GM15510 (cell line): ENCODE measurements around the gene MPPED2.

ENCODE experiments used
- POLR2A ChIP-seq: IDR thresholded peaks from 3 replicates; pipeline ENCODE4 v1.6.1; 2011; ENCODE audit warnings: borderline replicate concordance; ENCODE audit not compliant: insufficient read length; ENCODE audit errors: extremely low read depth

Gene MPPED2

DNA sequence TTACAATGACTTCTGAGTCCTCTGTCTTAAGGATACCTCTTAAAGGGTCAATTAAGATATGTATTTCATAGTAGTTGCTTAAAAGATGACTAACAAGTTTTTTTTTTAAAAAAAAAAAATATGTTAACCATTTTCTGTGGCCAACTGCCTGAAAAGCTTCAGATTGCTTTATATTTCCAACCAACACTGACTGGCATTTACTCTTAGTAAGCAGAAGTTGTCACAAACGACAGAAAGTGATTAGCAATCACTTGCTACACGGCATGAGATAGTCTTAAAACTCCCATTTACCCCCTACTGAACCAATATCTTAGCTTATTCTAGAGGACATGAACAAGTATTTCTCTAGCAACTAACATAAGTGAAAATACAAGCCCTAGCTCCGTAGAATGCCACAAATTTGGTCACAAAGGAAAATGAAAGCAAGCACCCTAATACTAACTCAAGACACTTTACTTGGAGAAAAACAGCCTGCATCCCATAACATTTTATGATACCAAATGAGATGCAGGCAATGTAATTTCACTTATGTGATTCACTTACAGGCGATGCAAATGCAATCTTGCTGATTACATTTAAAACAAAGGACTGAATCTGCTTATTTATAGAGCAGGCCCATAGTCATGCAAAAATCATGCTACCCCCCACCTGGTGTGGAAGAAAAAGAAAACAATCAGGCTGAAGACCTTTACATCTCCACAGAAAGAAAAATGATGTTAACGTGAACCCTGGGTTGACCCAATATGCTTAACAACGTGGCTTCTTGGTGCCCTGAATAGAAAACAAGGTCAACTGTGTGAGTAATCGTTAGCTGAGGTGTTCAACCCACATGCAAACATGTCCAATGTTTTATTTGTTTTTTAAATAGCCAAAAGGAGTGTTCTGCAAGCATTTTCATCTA lies 25.7 kb downstream of the MPPED2 start:
- no peak for TF ChIP-seq POLR2A

DNA sequence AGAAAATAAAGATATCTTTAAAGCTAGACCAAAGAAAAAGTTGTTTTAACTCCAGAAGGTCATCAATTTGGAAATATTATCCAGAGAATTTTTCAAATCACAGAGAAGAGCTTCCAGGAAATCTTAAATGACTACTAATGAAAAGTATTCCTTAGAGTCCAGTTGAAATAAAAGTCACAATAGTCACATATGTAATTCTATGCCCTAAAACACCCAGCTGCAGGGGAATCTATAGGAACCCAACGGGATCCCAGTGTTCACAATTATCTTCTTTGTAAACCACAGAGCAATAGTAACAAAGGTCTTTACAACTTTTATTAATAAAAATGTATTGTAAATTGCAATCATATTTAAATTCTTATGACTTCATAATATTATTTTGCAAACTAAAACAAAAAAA lies 27.1 kb downstream of the MPPED2 start:
- TF ChIP-seq POLR2A: no peak

DNA sequence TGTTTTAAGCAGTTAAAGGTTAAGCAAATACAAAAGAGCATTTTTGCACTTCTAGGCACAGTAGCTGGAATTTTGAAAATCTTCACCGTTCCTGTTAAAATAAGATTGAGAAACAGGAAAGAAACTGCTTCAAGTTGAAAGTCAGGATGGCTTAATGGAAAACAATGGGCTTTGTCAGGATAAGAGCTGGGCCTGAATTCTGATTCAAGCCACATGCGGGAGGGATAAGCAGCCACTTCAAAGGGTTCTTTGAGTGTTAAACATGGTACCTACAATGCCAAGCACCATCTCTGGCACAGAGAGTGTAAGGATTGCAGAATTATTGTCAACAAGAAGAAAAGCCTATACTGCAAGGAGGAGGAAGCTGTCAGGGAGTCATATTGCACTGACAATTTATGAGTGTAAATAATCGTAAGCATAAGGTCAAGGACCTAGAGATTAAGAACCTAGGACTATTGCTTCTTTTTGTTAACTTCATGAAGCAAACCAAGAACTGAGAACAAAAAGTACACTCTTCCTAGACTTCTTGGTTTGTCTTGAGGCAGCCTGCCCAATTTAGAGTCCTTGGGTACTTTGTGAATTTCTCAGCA lies 32.5 kb downstream of the MPPED2 start:
- no peak for TF ChIP-seq POLR2A

DNA sequence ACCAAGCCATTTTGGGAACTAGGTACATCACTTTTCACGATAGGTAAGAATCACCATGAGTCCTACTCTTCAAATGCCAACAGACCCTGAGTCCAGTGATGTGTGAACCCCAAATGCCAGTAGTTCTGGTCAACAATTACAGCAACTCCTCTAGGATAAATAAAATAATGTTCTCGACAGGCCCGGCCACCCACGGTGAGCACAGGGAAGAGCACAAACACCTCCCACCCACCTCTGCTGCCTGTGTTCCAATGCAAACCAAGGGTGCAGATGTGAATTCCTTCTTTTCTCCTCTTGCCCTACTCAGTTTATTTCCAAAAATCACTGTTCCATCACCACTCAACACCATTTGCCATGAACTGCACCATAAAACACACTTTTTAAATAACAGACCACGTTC lies 33.3 kb downstream of the MPPED2 start:
- no peak for TF ChIP-seq POLR2A

DNA sequence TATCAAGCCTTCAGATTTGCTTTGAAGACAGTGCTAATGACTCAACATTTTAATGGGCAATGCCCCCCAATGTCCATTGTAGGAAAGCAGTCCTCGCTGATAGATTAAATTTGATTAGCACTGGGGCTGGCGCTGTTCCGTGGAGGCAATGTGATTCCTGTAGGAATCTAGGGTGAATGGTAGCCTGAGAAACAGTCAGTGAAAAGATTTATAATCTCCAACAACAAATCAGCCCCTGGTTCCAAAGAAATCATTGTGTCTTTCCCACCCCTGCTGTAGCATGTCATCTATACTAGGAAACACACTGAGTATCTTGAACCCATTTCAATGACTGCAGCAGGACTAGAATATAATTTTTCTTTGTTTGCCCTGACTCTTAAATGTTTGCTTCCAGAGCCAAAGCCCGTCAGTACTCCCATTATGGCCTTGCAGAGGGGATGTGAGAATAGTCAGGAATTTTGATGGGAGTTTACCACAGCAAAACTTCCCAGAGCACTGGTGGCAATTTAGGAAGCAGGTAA lies 36.1 kb downstream of the MPPED2 start:
- no peak for TF ChIP-seq POLR2A

DNA sequence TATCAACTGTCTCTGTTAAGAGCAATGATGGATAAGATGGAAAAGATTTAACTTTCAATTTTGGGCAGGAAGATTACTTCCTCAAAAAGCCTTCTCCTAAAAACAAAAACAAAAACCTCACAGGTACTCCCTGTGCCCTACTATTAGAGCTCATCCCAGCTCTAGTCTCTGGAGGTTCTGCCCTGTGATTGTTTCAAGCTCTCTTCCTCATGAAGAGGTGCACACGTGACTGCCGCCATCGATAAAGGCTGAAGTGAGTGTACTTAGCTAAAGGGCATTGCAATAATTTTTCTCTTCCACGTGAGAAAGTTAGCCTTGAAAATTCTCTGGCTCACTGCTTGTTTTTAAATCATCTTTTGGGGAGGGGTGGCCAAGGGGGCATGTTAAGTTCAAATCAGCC lies 36.6 kb downstream of the MPPED2 start:
- TF ChIP-seq POLR2A: no peak

DNA sequence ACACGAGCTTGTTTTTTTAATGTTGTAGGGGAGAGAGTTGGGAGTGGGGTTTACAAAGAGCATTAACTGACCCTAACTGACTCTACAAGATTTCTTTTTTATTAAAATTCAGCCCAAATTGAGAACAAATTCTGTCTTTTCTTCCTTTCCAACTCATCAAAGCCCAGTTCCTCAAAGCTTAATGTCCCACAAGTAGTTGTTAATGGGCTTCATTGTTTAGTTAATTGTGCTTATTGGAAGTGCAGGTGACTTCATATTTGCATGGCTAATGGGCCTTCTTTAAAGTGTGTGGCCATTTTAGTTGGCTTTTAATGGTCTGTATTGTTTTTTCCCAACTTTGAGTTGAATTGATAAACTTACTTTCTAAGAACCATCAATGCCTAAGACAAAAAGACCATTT lies 39.8 kb downstream of the MPPED2 start:
- TF ChIP-seq POLR2A: no peak

DNA sequence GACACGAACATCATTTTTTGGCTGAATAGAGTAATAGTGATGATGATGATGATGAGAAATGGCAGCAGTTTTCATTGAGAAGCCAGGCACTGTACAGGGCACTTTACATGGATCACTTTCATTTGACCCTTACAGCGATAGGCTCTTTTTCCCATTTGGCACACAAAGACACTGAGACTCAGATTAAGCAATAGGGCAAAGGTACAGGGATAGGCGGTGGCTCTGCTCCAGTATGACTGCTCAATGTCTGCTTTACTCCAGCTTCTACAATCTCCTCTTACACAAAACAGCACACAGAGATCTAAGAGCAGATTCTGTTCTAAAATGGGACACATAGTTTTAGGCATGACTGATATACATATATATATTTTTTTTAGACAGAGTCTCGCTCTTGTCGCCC lies 40.6 kb downstream of the MPPED2 start:
- no peak for TF ChIP-seq POLR2A

DNA sequence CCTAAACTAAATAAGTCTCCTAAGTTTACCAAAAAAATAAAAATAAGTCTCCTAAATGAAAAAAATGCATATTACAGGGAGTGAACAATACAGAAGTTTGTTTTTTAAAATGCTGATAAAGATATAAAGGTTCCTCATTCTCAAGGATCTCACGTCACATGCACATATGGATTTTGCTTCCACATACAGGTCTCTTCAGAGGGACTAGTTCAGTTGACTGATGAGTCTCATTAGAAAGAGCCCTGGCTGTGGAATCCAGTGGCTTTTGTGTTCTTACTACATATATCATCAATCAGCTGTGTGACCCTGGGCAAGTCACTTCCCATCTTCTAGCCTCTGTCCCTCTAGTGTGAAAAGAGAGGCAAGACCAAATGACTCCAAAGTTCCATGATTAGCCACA lies 43.1 kb downstream of the MPPED2 start:
- no peak for TF ChIP-seq POLR2A

DNA sequence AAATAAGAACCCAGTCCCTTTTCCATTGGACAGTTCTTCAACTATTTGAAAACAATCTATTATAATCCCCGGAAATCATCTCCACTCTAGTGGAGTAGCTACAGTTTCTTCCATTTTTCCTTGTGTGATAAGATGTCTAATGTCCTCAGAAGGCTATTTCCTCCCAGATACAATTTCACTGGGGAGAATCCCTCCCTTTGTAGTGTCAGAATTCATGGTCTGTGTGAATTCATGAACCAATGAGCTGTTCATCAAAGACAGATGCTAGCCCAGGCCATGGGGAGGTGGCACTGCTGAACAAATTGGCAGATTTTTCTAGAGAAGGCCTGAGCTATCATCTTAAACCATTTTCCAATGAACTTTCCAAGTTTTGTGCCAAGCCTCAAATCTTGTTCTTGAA lies 45.4 kb downstream of the MPPED2 start:
- no peak for TF ChIP-seq POLR2A

DNA sequence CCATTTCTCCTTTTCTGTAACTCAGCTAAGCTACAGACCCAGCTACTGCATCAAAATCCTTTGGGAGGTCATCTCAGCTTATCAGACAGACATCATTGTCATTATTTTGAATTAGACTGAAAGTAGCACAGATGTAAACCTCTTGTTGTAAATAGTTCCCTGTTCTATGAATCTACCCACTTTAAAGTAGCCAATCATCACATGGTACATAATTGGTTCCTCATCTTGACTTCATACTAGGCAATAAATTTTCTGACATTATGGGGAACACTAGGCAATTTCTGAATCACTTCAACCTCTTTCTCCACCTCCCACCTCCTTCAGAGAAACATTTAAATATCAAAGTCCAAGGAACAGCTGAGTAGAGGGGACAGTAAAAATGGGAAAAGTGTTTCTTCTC lies 47.9 kb downstream of the MPPED2 start:
- no peak for TF ChIP-seq POLR2A

DNA sequence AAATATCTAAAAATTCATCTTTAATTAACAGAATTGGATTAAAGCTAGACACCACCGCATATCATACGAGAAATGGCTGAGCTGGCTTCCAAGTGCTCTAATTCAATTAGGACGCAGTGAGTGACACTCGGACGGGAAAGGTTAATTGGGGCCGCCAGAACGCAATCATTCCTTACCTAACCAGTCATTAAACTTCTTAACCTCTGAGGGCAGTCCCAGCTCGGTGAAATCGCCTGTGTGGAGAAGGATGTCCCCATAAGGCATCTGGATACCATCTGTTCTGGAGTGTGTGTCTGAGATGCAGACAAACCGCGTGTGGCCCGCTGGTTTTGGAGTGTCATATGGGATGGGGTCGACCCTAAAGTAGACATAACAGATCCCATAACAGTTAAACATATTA lies 50.3 kb downstream of the MPPED2 start:
- no peak for TF ChIP-seq POLR2A

DNA sequence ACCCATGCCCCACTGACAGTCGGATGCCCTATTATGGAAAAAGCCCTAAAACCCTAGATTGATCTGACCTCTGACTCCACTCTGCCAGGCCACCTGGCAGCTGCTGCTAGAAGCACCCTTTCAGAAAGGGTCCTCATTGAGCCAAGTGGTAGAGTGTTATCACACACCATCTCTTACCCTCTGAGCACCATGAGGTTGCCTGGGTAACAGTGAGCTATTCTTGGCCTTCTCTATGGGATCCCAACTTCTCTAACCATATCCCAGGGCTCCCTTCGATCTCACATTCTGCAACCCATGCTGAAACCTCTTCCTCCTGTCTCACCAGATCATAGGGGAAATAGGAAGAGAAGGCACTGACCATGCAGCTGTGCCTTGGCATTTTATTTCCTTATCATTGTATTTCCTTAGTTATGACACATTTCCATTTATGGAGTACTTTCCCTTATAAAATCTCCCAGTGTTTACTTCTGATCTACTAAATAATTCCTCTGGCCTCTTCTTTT lies 52.7 kb downstream of the MPPED2 start:
- no peak for TF ChIP-seq POLR2A

DNA sequence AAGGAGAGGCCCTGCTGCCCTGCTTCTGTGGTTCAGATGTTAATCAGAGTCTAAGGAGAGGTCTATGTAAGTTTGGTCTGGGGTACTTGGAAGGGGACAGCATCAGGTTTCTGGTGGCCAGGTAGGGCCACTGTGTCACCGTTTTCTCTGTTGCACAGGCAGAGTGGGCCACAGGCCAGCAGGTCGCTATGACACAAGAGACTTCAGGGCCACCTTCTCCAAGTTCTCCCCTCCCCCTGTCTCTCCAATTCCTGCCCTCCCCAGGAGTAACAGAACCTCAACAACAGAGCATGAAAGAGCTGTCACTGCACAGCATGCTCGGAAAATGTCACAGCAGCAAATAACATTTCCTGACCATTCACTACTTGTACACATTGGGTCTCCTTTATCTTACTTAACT lies 58.6 kb downstream of the MPPED2 start:
- no peak for TF ChIP-seq POLR2A

DNA sequence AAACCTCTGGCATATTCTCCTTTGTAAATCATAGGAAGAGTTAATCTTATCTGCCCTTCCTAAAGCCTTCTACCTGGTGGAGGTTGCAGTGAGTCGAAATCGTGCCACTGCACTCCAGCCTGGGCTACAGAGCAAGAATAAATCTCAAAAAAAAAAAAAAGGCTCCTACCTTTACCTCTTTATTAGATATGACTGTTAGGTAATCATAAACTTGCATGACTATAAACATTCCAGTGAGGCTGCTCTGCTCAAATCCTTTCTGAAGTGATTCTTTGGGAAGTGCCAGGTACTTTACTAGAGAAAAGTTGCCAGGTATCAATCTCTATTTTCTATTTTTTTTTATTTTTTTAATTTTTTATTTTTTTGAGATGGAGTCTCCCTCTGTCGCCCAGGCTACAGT lies 59.6 kb downstream of the MPPED2 start:
- no peak for TF ChIP-seq POLR2A
